Measurements from ENCODE around the gene MYH6. TPM values are rescaled to one million over a fixed set of nuclear protein-coding genes. Genes with fewer than 3 reads are reported as not detected.

MYH6 gene
- total and polyA plus RNA-seq, 2 of the 13 experiments (the other 11 are each of a cell fraction or from before 2014, with no cell fraction given), result 0.01 TPM; not detected in 1

DNA sequence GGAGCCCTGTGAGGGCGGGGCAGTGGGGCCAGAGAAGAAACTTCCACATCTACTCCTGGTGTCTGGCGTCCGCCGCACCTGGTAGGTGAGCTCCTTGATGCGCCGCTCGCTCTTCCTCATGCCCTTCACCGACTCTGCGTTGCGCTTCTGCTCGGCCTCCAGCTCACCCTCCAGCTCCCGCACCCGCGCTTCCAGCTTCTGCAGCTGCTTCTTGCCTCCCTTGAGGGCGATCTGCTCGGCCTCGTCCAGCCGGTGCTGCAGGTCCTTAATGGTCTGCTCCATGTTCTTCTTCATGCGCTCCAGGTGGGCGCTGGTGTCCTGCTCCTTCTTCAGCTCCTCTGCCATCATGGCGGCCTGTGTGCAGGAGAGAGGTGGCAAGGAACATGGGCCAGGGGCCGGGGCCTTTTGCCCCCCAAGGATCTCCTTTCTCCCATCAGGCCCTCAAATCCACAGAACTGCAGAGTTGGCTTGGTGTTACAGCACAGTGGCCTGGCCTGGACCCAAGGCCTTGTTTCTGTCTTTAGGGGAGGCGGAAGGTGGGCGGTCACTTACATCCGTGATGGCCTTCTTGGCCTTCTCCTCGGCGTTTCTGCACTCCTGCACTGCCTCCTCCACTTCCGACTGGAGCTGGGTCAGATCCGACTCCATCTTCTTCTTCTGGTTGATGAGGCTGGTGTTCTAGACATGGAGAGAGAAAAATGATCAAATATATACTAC is 23.6 kb downstream of the MYH6 start:
- 50% methylated on average over 29 of the region's 29 CpGs for WGBS (ENCODE audit: low lambda C conversion rate)
- BruUV-seq (replicated peaks), result no TSS peak
- Histone ChIP-seq H3K4me1 (ENCODE audit: insufficient read depth, low read length) (no peaks in the 10 kb centered on the region), H3K27ac (ENCODE audit: extremely low read length, insufficient read depth, low read length) (no peak overlapping the region), H3K36me3 (replicated peaks in 1 of 2; ENCODE audit: control insufficient read depth in 1 of 2, insufficient read depth in 2 of 2, low read length in 2 of 2) (no peaks in the 10 kb centered on the region), H3K27me3 (ENCODE audit: control insufficient read depth in 1 of 2, insufficient read depth in 2 of 2, low read length in 2 of 2) (peaks cover 24 to 92% of the 10 kb centered on the region in 2 experiments), H3K4me3 (replicated peaks in 1 of 3; ENCODE audit: insufficient read depth in 1 of 3, low read depth in 2 of 3, low read length in 3 of 3) (no peak overlapping the region), H3K9ac (ENCODE audit: insufficient read depth, low read depth, low read length) (no peak overlapping the region), H2AFZ (ENCODE audit: low read length) (no peak overlapping the region), H3K4me2 (ENCODE audit: low read depth, low read length) (no peak overlapping the region), H3K9me3 (ENCODE audit: low read length) (no peaks in the 10 kb centered on the region), H4K20me1 (ENCODE audit: insufficient read depth, low read length) (no peaks in the 10 kb centered on the region), H3K79me2 (ENCODE audit: insufficient read depth, low read length) (no peaks in the 10 kb centered on the region)
- ChIA-PET POLR2A (interaction anchor here (2.0 kb wide), 1 partner anchor 63 kb away, joined by 7 read pairs; the partner anchor contains the start of gene PABPN1), CTCF (ENCODE audit: low intra/inter-chr PET ratio, low total read pairs) (no interaction called here)
- in situ Hi-C loops (cut with HindIII; ENCODE audit: extremely low pct_ligation_motif_present, low pct_unique_long_range_greater_than_20kb), result no loop called here
- no peak for FAIRE-seq
- ATAC-seq, result no peak
- intact Hi-C loops (cut with micrococcal nuclease; ENCODE audit: unreplicated experiment), result loop anchor here (5.0 kb wide), 1 partner anchor 262 kb away; no protein-coding TSS in a partner anchor
- TF ChIP-seq, protein P1, sequence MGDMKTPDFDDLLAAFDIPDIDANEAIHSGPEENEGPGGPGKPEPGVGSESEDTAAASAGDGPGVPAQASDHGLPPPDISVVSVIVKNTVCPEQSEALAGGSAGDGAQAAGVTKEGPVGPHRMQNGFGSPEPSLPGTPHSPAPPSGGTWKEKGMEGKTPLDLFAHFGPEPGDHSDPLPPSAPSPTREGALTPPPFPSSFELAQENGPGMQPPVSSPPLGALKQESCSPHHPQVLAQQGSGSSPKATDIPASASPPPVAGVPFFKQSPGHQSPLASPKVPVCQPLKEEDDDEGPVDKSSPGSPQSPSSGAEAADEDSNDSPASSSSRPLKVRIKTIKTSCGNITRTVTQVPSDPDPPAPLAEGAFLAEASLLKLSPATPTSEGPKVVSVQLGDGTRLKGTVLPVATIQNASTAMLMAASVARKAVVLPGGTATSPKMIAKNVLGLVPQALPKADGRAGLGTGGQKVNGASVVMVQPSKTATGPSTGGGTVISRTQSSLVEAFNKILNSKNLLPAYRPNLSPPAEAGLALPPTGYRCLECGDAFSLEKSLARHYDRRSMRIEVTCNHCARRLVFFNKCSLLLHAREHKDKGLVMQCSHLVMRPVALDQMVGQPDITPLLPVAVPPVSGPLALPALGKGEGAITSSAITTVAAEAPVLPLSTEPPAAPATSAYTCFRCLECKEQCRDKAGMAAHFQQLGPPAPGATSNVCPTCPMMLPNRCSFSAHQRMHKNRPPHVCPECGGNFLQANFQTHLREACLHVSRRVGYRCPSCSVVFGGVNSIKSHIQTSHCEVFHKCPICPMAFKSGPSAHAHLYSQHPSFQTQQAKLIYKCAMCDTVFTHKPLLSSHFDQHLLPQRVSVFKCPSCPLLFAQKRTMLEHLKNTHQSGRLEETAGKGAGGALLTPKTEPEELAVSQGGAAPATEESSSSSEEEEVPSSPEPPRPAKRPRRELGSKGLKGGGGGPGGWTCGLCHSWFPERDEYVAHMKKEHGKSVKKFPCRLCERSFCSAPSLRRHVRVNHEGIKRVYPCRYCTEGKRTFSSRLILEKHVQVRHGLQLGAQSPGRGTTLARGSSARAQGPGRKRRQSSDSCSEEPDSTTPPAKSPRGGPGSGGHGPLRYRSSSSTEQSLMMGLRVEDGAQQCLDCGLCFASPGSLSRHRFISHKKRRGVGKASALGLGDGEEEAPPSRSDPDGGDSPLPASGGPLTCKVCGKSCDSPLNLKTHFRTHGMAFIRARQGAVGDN (CRISPR knock-in tag; IDR thresholded peaks at IDR 0.05), result 0 out of 2 replicates have a peak, but pooled peaks have one; percentile 15
- TF ChIP-seq RXRA (CRISPR knock-in tag; IDR thresholded peaks at IDR 0.05) (no peak), HNF4A (CRISPR knock-in tag; IDR thresholded peaks at IDR 0.05) (no peak), NRL (CRISPR knock-in tag; IDR thresholded peaks at IDR 0.05; ENCODE audit: borderline replicate concordance) (0 out of 2 replicates have a peak, but pooled peaks have one; percentile 30), SATB2 (CRISPR knock-in tag; IDR thresholded peaks at IDR 0.05) (no peak), TSC22D2 (CRISPR knock-in tag; IDR thresholded peaks at IDR 0.05; ENCODE audit: borderline replicate concordance) (no peak)
- TF ChIP-seq, protein P2, sequence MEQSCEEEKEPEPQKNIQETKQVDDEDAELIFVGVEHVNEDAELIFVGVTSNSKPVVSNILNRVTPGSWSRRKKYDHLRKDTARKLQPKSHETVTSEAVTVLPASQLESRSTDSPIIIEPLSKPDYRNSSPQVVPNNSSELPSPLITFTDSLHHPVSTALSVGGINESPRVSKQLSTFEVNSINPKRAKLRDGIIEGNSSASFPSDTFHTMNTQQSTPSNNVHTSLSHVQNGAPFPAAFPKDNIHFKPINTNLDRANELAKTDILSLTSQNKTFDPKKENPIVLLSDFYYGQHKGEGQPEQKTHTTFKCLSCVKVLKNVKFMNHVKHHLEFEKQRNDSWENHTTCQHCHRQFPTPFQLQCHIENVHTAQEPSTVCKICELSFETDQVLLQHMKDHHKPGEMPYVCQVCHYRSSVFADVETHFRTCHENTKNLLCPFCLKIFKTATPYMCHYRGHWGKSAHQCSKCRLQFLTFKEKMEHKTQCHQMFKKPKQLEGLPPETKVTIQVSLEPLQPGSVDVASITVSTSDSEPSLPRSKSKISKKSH (CRISPR knock-in tag; IDR thresholded peaks at IDR 0.05; ENCODE audit: borderline replicate concordance), result 0 out of 2 replicates have a peak, but pooled peaks have one; percentile 28
- no peak for DNase-seq (ENCODE audit: low spot score)
